Measurements from ENCODE around the gene MCUB.

- no peak for TF ChIP-seq FOXM1 (IDR thresholded peaks at IDR 0.05; ENCODE audit: borderline replicate concordance)
- no peak for TF ChIP-seq ELF4 (IDR thresholded peaks at IDR 0.05)
- no peak for TF ChIP-seq BHLHE40 (IDR thresholded peaks at IDR 0.05; ENCODE audit: borderline replicate concordance)
- TF ChIP-seq FOXK2 (IDR thresholded peaks at IDR 0.05): no peak
- TF ChIP-seq, protein P1, sequence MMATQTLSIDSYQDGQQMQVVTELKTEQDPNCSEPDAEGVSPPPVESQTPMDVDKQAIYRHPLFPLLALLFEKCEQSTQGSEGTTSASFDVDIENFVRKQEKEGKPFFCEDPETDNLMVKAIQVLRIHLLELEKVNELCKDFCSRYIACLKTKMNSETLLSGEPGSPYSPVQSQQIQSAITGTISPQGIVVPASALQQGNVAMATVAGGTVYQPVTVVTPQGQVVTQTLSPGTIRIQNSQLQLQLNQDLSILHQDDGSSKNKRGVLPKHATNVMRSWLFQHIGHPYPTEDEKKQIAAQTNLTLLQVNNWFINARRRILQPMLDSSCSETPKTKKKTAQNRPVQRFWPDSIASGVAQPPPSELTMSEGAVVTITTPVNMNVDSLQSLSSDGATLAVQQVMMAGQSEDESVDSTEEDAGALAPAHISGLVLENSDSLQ (IDR thresholded peaks at IDR 0.05): no peak
- no peak for TF ChIP-seq ARNT (IDR thresholded peaks at IDR 0.05)
- TF ChIP-seq FOXA1 (IDR thresholded peaks at IDR 0.05): no peak
- no peak for TF ChIP-seq TARDBP (IDR thresholded peaks at IDR 0.05)
- no peak for TF ChIP-seq ZNF384 (IDR thresholded peaks at IDR 0.05)
- TF ChIP-seq SP1 (IDR thresholded peaks at IDR 0.05): no peak
- TF ChIP-seq NFRKB (IDR thresholded peaks at IDR 0.05): no peak
Measured at GRCh38 chr4:109532182-109532581, 27.9 kb upstream of the MCUB start.
